ENCODE results near the gene STAT2. TPM values are rescaled to one million over a fixed set of nuclear protein-coding genes. Genes with fewer than 3 reads are reported as not detected.

The STAT2 gene
- total and polyA plus RNA-seq, 10 of the 15 experiments (the other 5 are each of a cell fraction or from before 2014, with no cell fraction given) = 16.9 to 106 (median 77.9) TPM

DNA sequence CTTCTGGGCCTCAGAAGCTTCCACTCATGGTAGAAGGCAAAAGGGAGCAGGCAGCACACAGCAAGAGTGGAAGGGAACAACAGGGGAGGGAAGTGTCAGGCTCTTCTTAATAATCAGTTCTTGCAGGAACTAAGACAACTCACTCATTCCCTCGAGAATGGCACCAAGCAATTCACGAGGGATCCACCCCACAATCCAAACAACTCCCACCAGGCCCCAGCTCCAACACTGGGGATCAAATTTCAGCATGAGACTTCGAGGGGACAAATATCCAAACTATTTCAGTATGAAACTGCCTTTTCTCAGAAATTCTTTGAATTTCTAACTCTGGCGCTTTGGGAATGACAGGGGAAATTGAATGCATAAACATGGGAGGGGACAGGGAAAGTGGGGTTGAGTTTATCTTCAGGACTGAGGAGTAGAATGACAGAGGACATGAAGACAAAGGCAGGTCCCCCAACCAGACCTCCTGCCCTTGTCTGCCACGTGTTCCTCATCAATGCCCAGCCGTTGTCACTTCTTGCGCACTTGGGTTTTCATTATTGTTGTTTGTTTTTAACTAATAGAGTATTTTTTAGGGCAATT lies 27.3 kb upstream of the STAT2 start:
- Histone ChIP-seq H3K4me2 (ENCODE audit: control insufficient read depth, insufficient read depth) (no peak overlapping the region), H3K79me2 (ENCODE audit: control insufficient read depth, insufficient read depth, low read length) (no peaks in the 10 kb centered on the region), H3K27ac (ENCODE audit: control insufficient read depth, insufficient read depth) (no peak overlapping the region), H3K36me3 (ENCODE audit: control insufficient read depth in 2 of 2, insufficient read depth in 2 of 2, low read length in 1 of 2) (no peaks in the 10 kb centered on the region), H4K20me1 (ENCODE audit: control insufficient read depth, insufficient read depth) (no peaks in the 10 kb centered on the region), H3K9ac (ENCODE audit: control insufficient read depth, insufficient read depth, low read length) (no peak overlapping the region), H3K4me3 (no peak overlapping the region), H3K4me1 (ENCODE audit: control insufficient read depth, insufficient read depth, low read length) (no peaks in the 10 kb centered on the region), H3K27me3 (replicated peaks in 1 of 2; ENCODE audit: control insufficient read depth in 2 of 2, insufficient read depth in 2 of 2, low read length in 1 of 2) (no peaks in the 10 kb centered on the region), H3K9me3 (replicated peaks; ENCODE audit: control insufficient read depth, insufficient read depth, low read length) (no peaks in the 10 kb centered on the region), H2AFZ (ENCODE audit: control insufficient read depth, low read depth, low read length) (no peak overlapping the region)
- CTCF ChIA-PET = interaction anchor here (1.1 kb wide), 1 partner anchor 19 kb away, joined by 3 read pairs; no protein-coding TSS in a partner anchor
- SMC1A ChIA-PET (ENCODE audit: uncharacterized antibody, unreplicated experiment) = no interaction called here
- WGBS (ENCODE audit: insufficient coverage, insufficient replicate concordance, low lambda C conversion rate, missing lambda C conversion rate) = 38% methylated on average over 7 of the region's 7 CpGs
- TF ChIP-seq CBX3 (IDR thresholded peaks at IDR 0.05; ENCODE audit: borderline replicate concordance, low read depth) = no peak
- POLR2A ChIA-PET = no interaction called here
- ATAC-seq (no peak), FAIRE-seq (no peak), DNase-seq (ENCODE audit: low read depth, low spot score) (no peak)
- intact Hi-C loops (cut with micrococcal nuclease; ENCODE audit: unreplicated experiment) = loop anchor here (1.0 kb wide), 1 partner anchor 41 kb away; no protein-coding TSS in a partner anchor
- RAD21 ChIA-PET (ENCODE audit: unreplicated experiment) = interaction anchor here (0.8 kb wide), 1 partner anchor 26 kb away, joined by 3 read pairs; no protein-coding TSS in a partner anchor
- in situ Hi-C loops (cut with MboI) = no loop called here
- BruUV-seq (replicated peaks) = no TSS peak

DNA sequence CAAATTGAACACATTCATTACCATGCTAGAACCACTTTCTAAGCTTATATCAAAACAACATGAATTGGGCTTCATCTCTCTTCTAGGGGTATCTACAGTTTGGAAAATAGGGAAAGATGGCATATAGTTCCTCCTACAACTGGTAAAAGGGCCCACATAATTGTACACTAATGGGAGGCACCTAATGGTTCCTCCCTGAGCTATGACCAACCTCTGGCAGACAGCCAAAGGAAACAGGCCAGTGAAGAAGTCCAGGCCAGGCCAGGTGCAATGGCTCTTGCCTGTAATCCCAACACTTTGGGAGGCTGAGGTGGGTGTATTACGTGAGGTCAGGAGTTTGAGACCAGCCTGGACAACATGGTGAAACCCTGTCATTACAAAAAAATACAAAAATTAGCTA lies 26.0 kb upstream of the STAT2 start:
- H3K27ac ChIP-seq (ENCODE audit: control insufficient read depth, insufficient read depth) = no peak overlapping the region
- no peaks in the 10 kb centered on the region for H3K9me3 ChIP-seq (replicated peaks; ENCODE audit: control insufficient read depth, insufficient read depth, low read length)
- no peak overlapping the region for H3K9ac ChIP-seq (ENCODE audit: control insufficient read depth, insufficient read depth, low read length)
- in situ Hi-C loops (cut with MboI) = no loop called here
- H3K4me1 ChIP-seq (ENCODE audit: control insufficient read depth, insufficient read depth, low read length) = no peaks in the 10 kb centered on the region
- 50% methylated on average over 1 of the region's 1 CpG for WGBS (ENCODE audit: insufficient coverage, insufficient replicate concordance, low lambda C conversion rate, missing lambda C conversion rate)
- no peaks in the 10 kb centered on the region for H3K79me2 ChIP-seq (ENCODE audit: control insufficient read depth, insufficient read depth, low read length)
- FAIRE-seq (no peak), DNase-seq (ENCODE audit: low read depth, low spot score) (no peak), ATAC-seq (no peak)
- no peak overlapping the region for H3K4me2 ChIP-seq (ENCODE audit: control insufficient read depth, insufficient read depth)
- no TSS peak for BruUV-seq (replicated peaks)
- ChIA-PET CTCF (interaction anchor here (0.6 to 1.0 kb wide), 3 partner anchors 74 to 171 kb away, joined by 3 read pairs; no protein-coding TSS in a partner anchor), POLR2A (no interaction called here), RAD21 (ENCODE audit: unreplicated experiment) (no interaction called here), SMC1A (ENCODE audit: uncharacterized antibody, unreplicated experiment) (interaction anchor here (1.0 to 1.6 kb wide), 3 partner anchors 9 to 26 kb away, joined by 3 to 5 read pairs (median 3); partner anchors contain the start of gene STAT2)
- no peaks in the 10 kb centered on the region for H4K20me1 ChIP-seq (ENCODE audit: control insufficient read depth, insufficient read depth)
- intact Hi-C loops (cut with micrococcal nuclease; ENCODE audit: unreplicated experiment) = no loop called here
- H3K4me3 ChIP-seq = no peak overlapping the region
- H3K27me3 ChIP-seq (replicated peaks in 1 of 2; ENCODE audit: control insufficient read depth in 2 of 2, insufficient read depth in 2 of 2, low read length in 1 of 2) = no peaks in the 10 kb centered on the region
- no peak for TF ChIP-seq MEF2B (IDR thresholded peaks at IDR 0.05; ENCODE audit: partially characterized antibody, poor library complexity, severe bottlenecking)
- TF ChIP-seq, protein P1, sequence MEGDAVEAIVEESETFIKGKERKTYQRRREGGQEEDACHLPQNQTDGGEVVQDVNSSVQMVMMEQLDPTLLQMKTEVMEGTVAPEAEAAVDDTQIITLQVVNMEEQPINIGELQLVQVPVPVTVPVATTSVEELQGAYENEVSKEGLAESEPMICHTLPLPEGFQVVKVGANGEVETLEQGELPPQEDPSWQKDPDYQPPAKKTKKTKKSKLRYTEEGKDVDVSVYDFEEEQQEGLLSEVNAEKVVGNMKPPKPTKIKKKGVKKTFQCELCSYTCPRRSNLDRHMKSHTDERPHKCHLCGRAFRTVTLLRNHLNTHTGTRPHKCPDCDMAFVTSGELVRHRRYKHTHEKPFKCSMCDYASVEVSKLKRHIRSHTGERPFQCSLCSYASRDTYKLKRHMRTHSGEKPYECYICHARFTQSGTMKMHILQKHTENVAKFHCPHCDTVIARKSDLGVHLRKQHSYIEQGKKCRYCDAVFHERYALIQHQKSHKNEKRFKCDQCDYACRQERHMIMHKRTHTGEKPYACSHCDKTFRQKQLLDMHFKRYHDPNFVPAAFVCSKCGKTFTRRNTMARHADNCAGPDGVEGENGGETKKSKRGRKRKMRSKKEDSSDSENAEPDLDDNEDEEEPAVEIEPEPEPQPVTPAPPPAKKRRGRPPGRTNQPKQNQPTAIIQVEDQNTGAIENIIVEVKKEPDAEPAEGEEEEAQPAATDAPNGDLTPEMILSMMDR (IDR thresholded peaks at IDR 0.05 in 2 of 3, conservative IDR thresholded peaks at IDR 0.05 in 1 of 3; ENCODE audit: control insufficient read depth in 2 of 3, extremely low read depth in 1 of 3, insufficient read depth in 1 of 3, low read depth in 3 of 3, low read length in 3 of 3) = no peak
- TF ChIP-seq, protein P2, sequence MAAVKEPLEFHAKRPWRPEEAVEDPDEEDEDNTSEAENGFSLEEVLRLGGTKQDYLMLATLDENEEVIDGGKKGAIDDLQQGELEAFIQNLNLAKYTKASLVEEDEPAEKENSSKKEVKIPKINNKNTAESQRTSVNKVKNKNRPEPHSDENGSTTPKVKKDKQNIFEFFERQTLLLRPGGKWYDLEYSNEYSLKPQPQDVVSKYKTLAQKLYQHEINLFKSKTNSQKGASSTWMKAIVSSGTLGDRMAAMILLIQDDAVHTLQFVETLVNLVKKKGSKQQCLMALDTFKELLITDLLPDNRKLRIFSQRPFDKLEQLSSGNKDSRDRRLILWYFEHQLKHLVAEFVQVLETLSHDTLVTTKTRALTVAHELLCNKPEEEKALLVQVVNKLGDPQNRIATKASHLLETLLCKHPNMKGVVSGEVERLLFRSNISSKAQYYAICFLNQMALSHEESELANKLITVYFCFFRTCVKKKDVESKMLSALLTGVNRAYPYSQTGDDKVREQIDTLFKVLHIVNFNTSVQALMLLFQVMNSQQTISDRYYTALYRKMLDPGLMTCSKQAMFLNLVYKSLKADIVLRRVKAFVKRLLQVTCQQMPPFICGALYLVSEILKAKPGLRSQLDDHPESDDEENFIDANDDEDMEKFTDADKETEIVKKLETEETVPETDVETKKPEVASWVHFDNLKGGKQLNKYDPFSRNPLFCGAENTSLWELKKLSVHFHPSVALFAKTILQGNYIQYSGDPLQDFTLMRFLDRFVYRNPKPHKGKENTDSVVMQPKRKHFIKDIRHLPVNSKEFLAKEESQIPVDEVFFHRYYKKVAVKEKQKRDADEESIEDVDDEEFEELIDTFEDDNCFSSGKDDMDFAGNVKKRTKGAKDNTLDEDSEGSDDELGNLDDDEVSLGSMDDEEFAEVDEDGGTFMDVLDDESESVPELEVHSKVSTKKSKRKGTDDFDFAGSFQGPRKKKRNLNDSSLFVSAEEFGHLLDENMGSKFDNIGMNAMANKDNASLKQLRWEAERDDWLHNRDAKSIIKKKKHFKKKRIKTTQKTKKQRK (IDR thresholded peaks at IDR 0.05; ENCODE audit: low read depth, low read length) = no peak
- H2AFZ ChIP-seq (ENCODE audit: control insufficient read depth, low read depth, low read length) = no peak overlapping the region
- no peaks in the 10 kb centered on the region for H3K36me3 ChIP-seq (ENCODE audit: control insufficient read depth in 2 of 2, insufficient read depth in 2 of 2, low read length in 1 of 2)

All from GM12878 (cell line).